Fibroblast of pulmonary artery (primary cell): ENCODE results near the gene DNER.
"Not testable (repeated sequence)": the region's sequence is repeated elsewhere in the genome, so short reads cannot be mapped to it uniquely, and the experiment has no call there.

Experiments
- DNase-seq: peaks from one replicate; pipeline ENCODE4 v3.0.0-alpha.2; 2010; ENCODE audit warnings: low read depth
- H3K4me3 ChIP-seq: replicated peaks from 2 replicates; pipeline ENCODE4 v1.5.1; 2011; ENCODE audit warnings: low read depth, mild to moderate bottlenecking, control low read depth, low read length, moderate library complexity
- TF ChIP-seq, protein P1 (sequence below): IDR thresholded peaks from 2 replicates; pipeline ENCODE4 v1.5.1; 2011; ENCODE audit warnings: mild to moderate bottlenecking, control low read depth, low read length, inconsistent platforms; ENCODE audit errors: missing control alignments

Gene DNER

DNA sequence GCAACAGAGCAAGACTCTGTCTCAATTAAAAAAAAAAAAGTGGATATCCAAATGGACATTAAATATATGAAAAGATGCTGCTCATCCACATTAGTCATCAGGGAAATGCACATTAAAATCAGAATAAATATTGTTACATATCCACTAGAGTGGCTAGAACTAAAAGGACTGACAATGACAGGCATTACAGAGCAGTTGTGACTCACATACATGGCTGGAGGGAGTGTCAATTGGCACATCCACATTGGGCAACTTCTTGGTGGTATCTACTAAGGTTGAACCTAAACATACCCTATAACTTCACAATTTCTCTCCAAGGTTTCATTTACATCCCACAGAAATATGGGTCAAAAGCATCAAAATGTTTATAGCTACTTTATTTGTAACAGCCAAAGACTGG is 14.0 kb upstream of the DNER start:
- no peak for DNase-seq
- TF ChIP-seq, protein P1, sequence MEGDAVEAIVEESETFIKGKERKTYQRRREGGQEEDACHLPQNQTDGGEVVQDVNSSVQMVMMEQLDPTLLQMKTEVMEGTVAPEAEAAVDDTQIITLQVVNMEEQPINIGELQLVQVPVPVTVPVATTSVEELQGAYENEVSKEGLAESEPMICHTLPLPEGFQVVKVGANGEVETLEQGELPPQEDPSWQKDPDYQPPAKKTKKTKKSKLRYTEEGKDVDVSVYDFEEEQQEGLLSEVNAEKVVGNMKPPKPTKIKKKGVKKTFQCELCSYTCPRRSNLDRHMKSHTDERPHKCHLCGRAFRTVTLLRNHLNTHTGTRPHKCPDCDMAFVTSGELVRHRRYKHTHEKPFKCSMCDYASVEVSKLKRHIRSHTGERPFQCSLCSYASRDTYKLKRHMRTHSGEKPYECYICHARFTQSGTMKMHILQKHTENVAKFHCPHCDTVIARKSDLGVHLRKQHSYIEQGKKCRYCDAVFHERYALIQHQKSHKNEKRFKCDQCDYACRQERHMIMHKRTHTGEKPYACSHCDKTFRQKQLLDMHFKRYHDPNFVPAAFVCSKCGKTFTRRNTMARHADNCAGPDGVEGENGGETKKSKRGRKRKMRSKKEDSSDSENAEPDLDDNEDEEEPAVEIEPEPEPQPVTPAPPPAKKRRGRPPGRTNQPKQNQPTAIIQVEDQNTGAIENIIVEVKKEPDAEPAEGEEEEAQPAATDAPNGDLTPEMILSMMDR, result no peak

DNA sequence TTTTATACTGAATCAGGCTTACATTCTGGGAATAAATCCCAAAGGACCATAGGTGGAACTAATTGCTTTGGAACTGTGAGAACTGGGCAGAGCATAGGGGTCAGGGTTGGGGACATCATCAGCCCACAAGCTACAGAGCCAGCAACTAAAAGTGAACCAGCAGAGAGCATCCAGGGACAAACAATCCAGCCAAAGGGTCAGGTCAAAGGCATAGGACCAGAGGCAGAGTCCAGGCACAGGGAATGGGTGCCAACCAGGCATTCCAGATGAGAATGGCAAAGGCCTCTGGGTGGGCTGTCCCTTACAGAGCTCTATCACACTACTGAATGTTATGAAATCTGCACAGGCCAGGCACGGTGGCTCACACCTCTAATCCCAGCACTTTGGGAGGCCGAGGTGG is 12.3 kb upstream of the DNER start:
- TF ChIP-seq, protein P1, result no peak
- H3K4me3 ChIP-seq, result no peak overlapping the region
- DNase-seq, result no peak

More for the DNA sequence above, 14.0 kb upstream of the DNER start:
- no peak overlapping the region for H3K4me3 ChIP-seq

DNA sequence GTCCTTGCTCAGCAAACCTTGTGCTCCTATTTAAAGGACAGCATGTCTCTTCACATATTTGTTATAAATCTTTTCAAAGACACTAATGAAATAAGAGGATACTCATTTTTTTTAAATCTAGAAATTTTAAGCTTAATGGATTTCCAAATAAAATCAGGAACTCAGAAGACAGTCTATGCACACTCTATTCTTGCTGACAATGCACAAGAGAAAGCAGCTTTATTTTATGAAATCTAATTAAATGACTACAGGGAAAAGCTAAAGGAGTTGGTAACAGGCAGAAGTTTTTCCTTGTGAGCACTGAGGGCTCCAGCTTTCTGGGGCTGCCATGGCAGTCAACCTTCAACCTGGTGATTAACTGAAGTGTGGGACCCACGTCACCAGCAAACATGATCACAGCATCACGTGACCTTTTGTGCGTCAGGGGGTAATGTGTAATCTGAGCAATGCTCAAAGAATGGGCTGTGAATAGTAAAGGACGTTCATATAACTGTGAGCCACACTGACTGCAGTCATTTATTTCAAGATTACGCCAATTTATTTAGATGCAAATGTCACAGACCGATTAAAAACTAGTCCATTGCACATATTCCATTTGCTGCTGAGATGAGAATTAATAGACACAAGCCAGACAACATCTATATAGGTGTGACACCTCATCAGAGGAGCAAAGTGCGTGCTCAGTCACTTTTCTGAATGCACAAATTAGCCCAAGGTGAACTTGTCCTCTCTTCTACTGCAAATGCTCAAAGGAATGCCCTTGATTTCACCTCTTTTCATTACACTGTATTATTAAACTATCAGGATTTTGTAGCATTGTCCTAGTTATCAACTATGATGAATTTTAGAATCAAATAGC is 11.6 kb upstream of the DNER start:
- DNase-seq, result peak; percentile 75
- no peak overlapping the region for H3K4me3 ChIP-seq
- TF ChIP-seq, protein P1, result no peak

DNA sequence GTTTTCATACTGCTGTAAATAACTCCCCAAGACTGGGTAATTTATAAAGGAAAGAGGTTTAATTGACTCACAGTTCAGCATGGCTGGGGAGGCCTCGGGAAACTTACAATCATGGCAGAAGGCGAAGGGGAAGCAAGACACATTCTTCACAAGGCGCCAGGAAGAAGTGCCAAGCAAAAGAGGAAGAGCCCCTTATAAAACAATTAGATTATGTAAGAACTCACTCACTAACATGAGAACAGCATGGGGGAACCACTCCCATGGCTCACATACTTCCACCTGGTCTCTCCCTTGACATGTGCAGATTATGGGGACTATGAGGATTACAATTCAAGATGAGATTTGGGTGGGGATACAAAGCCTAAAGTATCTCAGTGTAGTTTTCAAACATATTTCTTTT is 8.8 kb upstream of the DNER start:
- H3K4me3 ChIP-seq, DNase-seq: not testable (repeated sequence)

DNA sequence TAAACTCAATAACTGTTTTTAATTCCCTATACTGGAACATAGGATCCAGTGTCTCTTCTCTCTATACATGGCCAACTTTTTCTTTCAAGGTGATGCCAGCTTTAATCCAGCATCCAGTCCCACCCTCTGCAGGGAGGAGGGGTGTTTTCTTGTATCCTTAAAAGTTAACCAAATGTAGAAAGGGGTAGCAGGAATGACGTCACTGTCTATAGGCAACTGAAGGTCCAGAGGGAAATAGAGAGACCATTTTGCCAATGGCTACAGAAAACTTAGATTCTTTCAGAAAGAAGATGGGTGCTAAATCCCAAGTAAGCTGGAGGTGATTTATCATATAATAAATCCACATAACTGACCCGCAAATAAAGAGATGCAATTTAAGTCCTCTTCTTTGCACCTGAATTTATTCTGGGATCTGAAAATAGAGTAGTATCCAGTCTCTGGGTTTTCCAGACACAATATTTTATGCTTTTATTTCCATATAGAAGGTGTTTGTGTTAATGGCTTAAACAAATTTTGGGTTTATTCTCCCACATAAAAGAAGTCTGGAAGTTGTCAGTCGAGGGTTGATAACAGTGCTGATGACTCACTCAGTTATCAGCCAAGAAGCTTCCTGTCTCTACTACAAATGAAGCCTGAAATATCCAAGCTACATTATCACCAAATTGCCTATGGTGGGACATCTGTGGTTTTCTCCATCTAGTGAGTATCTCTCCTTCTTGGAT is 5.7 kb upstream of the DNER start:
- H3K4me3 ChIP-seq, result no peak overlapping the region
- DNase-seq, result peak; percentile 11
- TF ChIP-seq, protein P1, result no peak

DNA sequence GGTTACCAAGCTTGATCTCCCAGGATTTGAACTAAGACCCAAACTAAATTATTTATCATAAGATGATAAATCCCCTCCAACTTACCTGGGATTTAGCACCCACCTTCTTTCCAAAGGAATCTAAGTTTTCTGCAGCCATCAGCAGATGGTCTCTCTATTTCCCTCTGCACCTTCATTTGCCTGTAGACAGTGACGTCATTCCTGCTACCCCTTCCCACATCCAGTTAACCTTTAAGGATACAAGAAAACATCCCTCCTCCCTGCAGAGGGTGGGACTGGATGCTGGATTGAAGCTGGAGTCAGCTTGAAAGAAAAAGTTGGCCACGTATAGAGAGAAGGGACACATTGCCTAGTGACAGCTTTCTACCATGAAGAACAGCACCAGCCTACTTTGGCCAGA is 3.7 kb upstream of the DNER start:
- no peak for DNase-seq
- H3K4me3 ChIP-seq, result no peak overlapping the region
- TF ChIP-seq, protein P1, result no peak

DNA sequence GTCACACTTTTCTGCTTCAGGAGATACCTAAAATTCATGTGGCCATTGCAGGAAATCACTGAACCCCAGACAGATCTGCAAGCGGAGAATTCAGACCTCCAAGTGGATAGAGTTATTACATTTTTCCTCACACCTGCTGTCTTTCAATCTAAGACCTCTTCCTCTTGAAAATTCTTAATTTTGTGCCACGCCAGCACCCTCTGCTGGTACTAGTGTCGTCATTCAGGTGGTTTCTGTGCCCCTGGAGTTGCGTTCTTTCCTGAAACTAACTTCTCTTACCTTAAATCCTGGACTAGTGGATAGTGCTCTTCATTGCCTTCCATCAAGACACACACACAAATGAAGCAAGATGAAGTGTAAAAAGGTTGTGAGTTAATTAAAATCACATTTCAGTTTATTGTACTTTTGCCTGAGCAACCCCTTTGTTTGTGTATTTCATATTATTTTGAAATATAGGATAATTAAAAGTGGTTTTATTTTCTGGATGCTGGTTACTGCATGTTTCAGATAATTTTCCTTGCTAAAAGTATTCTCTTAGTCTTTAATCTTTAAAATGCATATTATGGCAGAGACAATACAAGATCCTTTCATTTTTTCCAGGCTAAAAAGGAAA is 1.6 kb upstream of the DNER start:
- peak; percentile 27 for DNase-seq
- H3K4me3 ChIP-seq, result no peak overlapping the region
- TF ChIP-seq, protein P1, result peak; percentile 50
